ENCODE measurements around the gene BCLAF3. TPM values are rescaled to one million over a fixed set of nuclear protein-coding genes. Genes with fewer than 3 reads are reported as not detected.

BCLAF3 gene
- total RNA-seq, 4 donors from 2014 or later: 3.8 to 23.7 (median 18.9) TPM

- H3K27me3 ChIP-seq: no peaks in the 10 kb centered on the region
- no peak for TF ChIP-seq CTCF (IDR thresholded peaks at IDR 0.05)
- no peak for TF ChIP-seq POLR2A (IDR thresholded peaks at IDR 0.05)
- H3K27ac ChIP-seq: no peak overlapping the region
- intact Hi-C loops (cut with DNase I; ENCODE audit: low total_unique reads): no loop called here
- no peak for DNase-seq
- no peak overlapping the region for H3K4me3 ChIP-seq
- no peaks in the 10 kb centered on the region for H3K9me3 ChIP-seq
- H3K36me3 ChIP-seq: no peaks in the 10 kb centered on the region
- H3K4me1 ChIP-seq: no peaks in the 10 kb centered on the region
Observed at GRCh38 chrX:20001588-20001987, 10.7 kb upstream of the BCLAF3 start.

DNA sequence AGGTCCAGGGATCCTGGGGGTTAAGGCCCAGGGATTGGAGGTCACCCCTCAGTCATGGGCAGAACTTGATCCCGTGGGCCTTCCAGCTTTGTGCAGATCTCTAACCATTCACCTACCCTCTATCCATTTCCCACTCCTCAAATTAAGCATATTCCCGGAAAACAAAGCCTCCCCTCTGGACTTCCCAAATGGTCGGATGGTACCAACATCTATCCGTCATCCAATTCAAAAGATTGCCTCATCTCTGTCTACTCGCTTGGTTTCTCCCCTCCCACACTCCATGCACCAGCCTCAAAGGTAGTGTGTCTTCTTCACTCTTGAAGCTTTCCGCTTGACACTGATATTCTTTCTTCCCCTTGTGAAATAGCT lies 473 bp upstream of the BCLAF3 start:
- no peaks in the 10 kb centered on the region for H3K4me1 ChIP-seq
- peak overlapping the region; percentile 61 to 73 for H3K27ac ChIP-seq
- intact Hi-C loops (cut with DNase I; ENCODE audit: low total_unique reads): no loop called here
- TF ChIP-seq CTCF (IDR thresholded peaks at IDR 0.05) (no peak), POLR2A (IDR thresholded peaks at IDR 0.05) (no peak)
- peak overlapping the region; percentile 11 to 61 for H3K4me3 ChIP-seq
- no peak for DNase-seq
- H3K9me3 ChIP-seq: no peaks in the 10 kb centered on the region
- H3K27me3 ChIP-seq: no peaks in the 10 kb centered on the region
- no peaks in the 10 kb centered on the region for H3K36me3 ChIP-seq

DNA sequence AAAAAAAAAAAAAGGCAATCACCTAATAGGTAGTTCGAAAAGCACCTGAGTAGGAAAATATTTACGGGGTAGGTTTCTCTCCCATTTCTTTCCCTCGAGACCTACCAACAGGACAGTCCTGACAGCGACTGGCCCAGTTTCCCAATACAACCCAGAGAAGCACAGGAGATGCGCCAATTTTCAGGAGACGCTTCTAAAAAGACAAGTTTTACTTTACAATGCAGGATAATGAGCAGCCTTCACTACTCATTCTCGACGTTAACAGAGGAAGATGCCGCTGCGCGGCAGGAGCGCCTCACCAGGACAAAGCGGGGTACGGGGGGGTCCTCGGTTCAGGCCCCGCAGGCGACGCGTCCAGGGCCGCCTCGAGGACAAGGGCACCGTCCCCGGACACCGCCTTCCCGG lies 708 bp downstream of the BCLAF3 start:
- no peak for TF ChIP-seq CTCF (IDR thresholded peaks at IDR 0.05)
- no peak for TF ChIP-seq POLR2A (IDR thresholded peaks at IDR 0.05)
- intact Hi-C loops (cut with DNase I; ENCODE audit: low total_unique reads): no loop called here

GRCh38 chrX:19987856-19988255 lies 3.0 kb downstream of the BCLAF3 start:
- intact Hi-C loops (cut with DNase I; ENCODE audit: low total_unique reads): no loop called here
- no peak for DNase-seq
- TF ChIP-seq POLR2A (IDR thresholded peaks at IDR 0.05) (no peak), CTCF (IDR thresholded peaks at IDR 0.05) (no peak)
- Histone ChIP-seq H3K4me3 (no peak overlapping the region), H3K4me1 (no peaks in the 10 kb centered on the region), H3K36me3 (no peaks in the 10 kb centered on the region), H3K9me3 (no peaks in the 10 kb centered on the region), H3K27me3 (no peaks in the 10 kb centered on the region), H3K27ac (no peak overlapping the region)

More for the DNA sequence above, 708 bp downstream of the BCLAF3 start:
- no peaks in the 10 kb centered on the region for H3K4me1 ChIP-seq
- H3K4me3 ChIP-seq: peak overlapping the region; percentile 59 to 61
- peak overlapping the region; percentile 67 to 80 for H3K27ac ChIP-seq
- DNase-seq: no peak
- no peaks in the 10 kb centered on the region for H3K36me3 ChIP-seq
- no peaks in the 10 kb centered on the region for H3K27me3 ChIP-seq
- H3K9me3 ChIP-seq: no peaks in the 10 kb centered on the region

DNA sequence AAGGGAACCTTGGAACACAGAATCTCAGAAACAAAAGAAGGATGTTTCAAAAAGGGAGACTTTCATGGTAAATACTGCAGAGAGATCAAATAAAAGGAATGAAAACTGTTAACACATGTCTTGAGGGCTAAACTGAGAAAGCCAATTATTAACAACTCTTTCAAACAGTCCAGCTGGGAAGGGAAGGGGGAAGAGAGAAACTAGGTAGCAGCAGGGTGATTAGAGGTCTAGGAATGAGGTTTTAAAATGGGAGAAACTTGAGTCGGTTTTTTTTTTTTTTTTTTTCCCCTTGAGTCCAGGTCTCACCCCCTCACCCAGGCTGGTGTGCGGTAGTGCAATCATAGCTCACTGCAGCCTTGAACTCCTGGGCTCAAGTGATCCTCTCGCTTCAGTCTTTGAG lies 4.3 kb downstream of the BCLAF3 start:
- Histone ChIP-seq H3K27me3 (no peaks in the 10 kb centered on the region), H3K4me3 (no peak overlapping the region)
- intact Hi-C loops (cut with DNase I; ENCODE audit: low total_unique reads): no loop called here

More for the DNA sequence above, 4.3 kb downstream of the BCLAF3 start:
- no peak overlapping the region for H3K27ac ChIP-seq
- H3K36me3 ChIP-seq: no peaks in the 10 kb centered on the region
- H3K9me3 ChIP-seq: no peaks in the 10 kb centered on the region
- DNase-seq: no peak
- no peaks in the 10 kb centered on the region for H3K4me1 ChIP-seq
- TF ChIP-seq POLR2A (IDR thresholded peaks at IDR 0.05): no peak
- TF ChIP-seq CTCF (IDR thresholded peaks at IDR 0.05): no peak

Data from uterus (tissue), 4 donors.